Upper lobe of right lung (tissue), 1 donor: ENCODE measurements around the gene IER3. TPM values are rescaled to one million over a fixed set of nuclear protein-coding genes. Genes with fewer than 3 reads are reported as not detected.
A peak's percentile ranks its signal among the peaks of the same experiment; 100 is the strongest.

Experiments
- ATAC-seq: fragments of 200-7000 bp; cut with Tn5 transposase; one replicate; pipeline ENCODE4 v1.9.1; 2020; ENCODE audit warnings: mild to moderate bottlenecking, moderate library complexity
- DNase-seq: peaks from one replicate; pipeline ENCODE4 v3.0.0-alpha.2; 2020
- H3K27ac ChIP-seq: fragments of 200-600 bp; one replicate; pipeline ENCODE4 v1.8.0; 2022
- H3K27me3 ChIP-seq: fragments of 200-600 bp; one replicate; pipeline ENCODE4 v1.8.0; 2022; ENCODE audit warnings: mild to moderate bottlenecking
- H3K36me3 ChIP-seq: fragments of 200-600 bp; one replicate; pipeline ENCODE4 v1.8.0; 2022
- H3K4me1 ChIP-seq: fragments of 200-600 bp; one replicate; pipeline ENCODE4 v1.8.0; 2022
- H3K4me3 ChIP-seq: fragments of 200-600 bp; one replicate; pipeline ENCODE4 v1.8.0; 2022; ENCODE audit warnings: mild to moderate bottlenecking
- H3K9me3 ChIP-seq: fragments of 200-600 bp; one replicate; pipeline ENCODE4 v1.8.0; 2022
- CTCF ChIP-seq: fragments of 200-600 bp; IDR thresholded peaks from one replicate; pipeline ENCODE4 v1.8.0; 2022; ENCODE audit warnings: antibody characterized with exemption
- intact Hi-C: fragments of 100-400 bp; cut with DNase I; formaldehyde crosslinking; loops from one replicate; pipeline ENCODE4 v1.11.0; 2022
- total RNA-seq: library from RNA; stranded (reverse); fragmentation: NEBNext Ultra II Directional; extraction: Animal tissue kit (Norgen Biotek cat#: 25700); gene quantifications from one replicate; pipeline ENCODE4 v1.2.1, GENCODE V29; 2021
- donor health status: DM: no; HTN: yes; CAD: no; lungs with severe emphysema.

The IER3 gene
- total RNA-seq, 1 donor from 2014 or later, result 35.4 TPM

- TF ChIP-seq CTCF, result peak; percentile 44
- H3K27ac ChIP-seq, result peak within 1 kb of the TSS; percentile 84
- peaks cover 27% of the 10 kb centered on the region for H3K4me1 ChIP-seq
- H3K9me3 ChIP-seq, result no peaks in the 10 kb centered on the region
- peak within 1 kb of the TSS; percentile 70 for H3K4me3 ChIP-seq
- H3K36me3 ChIP-seq, result peaks cover 24% of the 10 kb centered on the region
- DNase-seq (peak; percentile 100), ATAC-seq (peak; percentile 87)
- no peaks in the 10 kb centered on the region for H3K27me3 ChIP-seq
- intact Hi-C loops, result no loop called here
These were observed 27.1 kb downstream of the IER3 start, which contains the start of gene MDC1 for GRCh38 chr6:30717129-30717844. Gene MDC1 (minus strand): TSS chr6:30717281. CDS start chr6:30715175, 2,106 bp downstream.

GRCh38 chr6:30716879-30717128, 27.5 kb downstream of the IER3 start:
- H3K27ac ChIP-seq, result peak overlapping the region; percentile 84
- H3K36me3 ChIP-seq, result peaks cover 28% of the 10 kb centered on the region
- peaks cover 24% of the 10 kb centered on the region for H3K4me1 ChIP-seq
- DNase-seq (no peak), ATAC-seq (no peak)
- no peaks in the 10 kb centered on the region for H3K27me3 ChIP-seq
- H3K9me3 ChIP-seq, result no peaks in the 10 kb centered on the region
- TF ChIP-seq CTCF, result no peak
- H3K4me3 ChIP-seq, result peak overlapping the region; percentile 70
- intact Hi-C loops, result no loop called here

GRCh38 chr6:30714263-30714662, 30.1 kb downstream of the IER3 start:
- TF ChIP-seq CTCF, result no peak
- ATAC-seq, result no peak
- H3K36me3 ChIP-seq, result peaks cover 52% of the 10 kb centered on the region

GRCh38 chr6:30712441-30712945, 31.9 kb downstream of the IER3 start:
- TF ChIP-seq CTCF, result no peak
- Histone ChIP-seq H3K27me3 (no peaks in the 10 kb centered on the region), H3K4me1 (peaks cover 10% of the 10 kb centered on the region), H3K27ac (no peak overlapping the region), H3K4me3 (no peak overlapping the region), H3K36me3 (peaks cover 68% of the 10 kb centered on the region), H3K9me3 (no peaks in the 10 kb centered on the region)
- DNase-seq, result no peak
- no peak for ATAC-seq
- intact Hi-C loops, result no loop called here

More at GRCh38 chr6:30714263-30714662, 30.1 kb downstream of the IER3 start:
- peaks cover 18% of the 10 kb centered on the region for H3K4me1 ChIP-seq
- no peak for DNase-seq
- H3K27me3 ChIP-seq, result no peaks in the 10 kb centered on the region
- intact Hi-C loops, result no loop called here
- H3K27ac ChIP-seq, result no peak overlapping the region
- no peaks in the 10 kb centered on the region for H3K9me3 ChIP-seq
- no peak overlapping the region for H3K4me3 ChIP-seq

- TF ChIP-seq CTCF, result no peak
- DNase-seq, result no peak
These were observed 32.5 kb downstream of the IER3 start for GRCh38 chr6:30711758-30712380.

More at GRCh38 chr6:30711758-30712380, 32.5 kb downstream of the IER3 start:
- ATAC-seq, result no peak
- Histone ChIP-seq H3K9me3 (no peaks in the 10 kb centered on the region), H3K27ac (no peak overlapping the region), H3K27me3 (no peaks in the 10 kb centered on the region), H3K4me3 (no peak overlapping the region), H3K4me1 (peaks cover 10% of the 10 kb centered on the region), H3K36me3 (peaks cover 74% of the 10 kb centered on the region)
- intact Hi-C loops, result no loop called here
